Measurements from ENCODE around the gene ENOX1. TPM values are rescaled to one million over a fixed set of nuclear protein-coding genes. Genes with fewer than 3 reads are reported as not detected.

The ENOX1 gene
- total and polyA plus RNA-seq, 7 donors: 0.34 to 7.1 (median 1.1) TPM

DNA sequence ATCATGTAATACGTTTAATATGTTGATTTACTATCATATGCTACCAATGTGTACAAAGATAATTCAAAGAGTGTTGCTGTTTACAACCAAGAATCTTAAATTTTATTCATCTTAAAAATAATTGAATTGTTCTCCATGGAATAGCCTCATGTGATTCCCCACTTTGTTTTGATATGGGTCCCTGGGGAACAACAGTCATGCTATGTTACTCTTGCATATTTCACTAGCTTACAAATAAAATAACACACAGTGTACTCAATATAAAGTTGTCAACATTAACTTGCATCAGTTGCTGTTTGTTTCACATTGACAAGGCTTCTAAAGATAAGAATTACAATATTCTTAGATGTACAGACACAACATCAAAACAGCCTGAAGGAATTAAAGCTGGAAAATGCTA lies 2.3 kb downstream of the ENOX1 start:
- H3K4me1 ChIP-seq: peaks cover 8% of the 10 kb centered on the region
- peak overlapping the region; percentile 78 for H3K4me3 ChIP-seq
- DNase-seq: no peak

DNA sequence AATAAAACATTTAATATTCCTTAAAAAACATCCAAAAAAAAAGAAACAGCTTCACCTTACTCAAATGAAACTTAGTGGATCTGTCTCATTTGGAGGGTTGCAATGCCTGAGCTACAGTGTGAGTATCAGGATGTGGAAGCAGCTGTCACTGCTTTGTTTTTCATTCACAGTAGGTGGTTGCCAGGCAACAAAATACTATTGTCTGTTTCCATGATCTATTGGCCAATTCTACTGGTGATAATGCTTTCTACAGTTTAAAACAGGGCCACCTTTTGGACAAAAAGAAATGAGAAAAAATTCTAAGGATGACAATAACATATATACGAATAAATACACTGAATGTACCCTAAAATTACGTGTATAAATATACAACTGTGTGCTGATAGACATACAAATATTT lies 3.0 kb downstream of the ENOX1 start:
- H3K27ac ChIP-seq: peak overlapping the region; percentile 1
- 69 to 75% (median 73%) methylated on average over 2 of the region's 2 CpGs for WGBS, 3 donors

More for the DNA sequence above, 2.3 kb downstream of the ENOX1 start:
- H3K9me3 ChIP-seq: no peaks in the 10 kb centered on the region
- H3K27me3 ChIP-seq (ENCODE audit: insufficient read depth in 3 of 3, low read length in 2 of 3): no peaks in the 10 kb centered on the region
- H3K36me3 ChIP-seq (ENCODE audit: insufficient read depth in 1 of 2, low read depth in 1 of 2): no peaks in the 10 kb centered on the region
- TF ChIP-seq CTCF (IDR thresholded peaks at IDR 0.05): no peak
- no peak overlapping the region for H3K27ac ChIP-seq
- WGBS, 3 donors: 84 to 90% (median 85%) methylated on average over 1 of the region's 1 CpG
- intact Hi-C loops (cut with DNase I): no loop called here
- no peak for ATAC-seq

DNA sequence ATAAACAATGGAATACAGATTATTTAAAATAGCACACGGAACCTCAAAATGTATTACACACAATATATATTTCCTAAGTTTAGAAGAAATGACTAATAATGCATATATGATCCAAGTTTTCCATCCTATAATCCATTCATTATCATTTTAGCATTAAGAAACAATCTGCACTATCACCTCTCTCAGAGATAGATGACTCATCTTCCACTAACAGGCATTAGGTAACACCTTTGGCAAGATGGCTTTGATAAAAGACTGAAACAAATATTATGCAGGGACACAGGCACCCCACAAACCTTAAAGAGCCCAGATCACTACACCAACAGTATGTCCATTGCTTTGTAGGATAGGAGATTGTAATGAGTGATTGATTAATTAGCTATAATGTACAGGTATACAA lies 4.1 kb downstream of the ENOX1 start:
- H3K4me1 ChIP-seq: peaks cover 8% of the 10 kb centered on the region
- no peak for TF ChIP-seq CTCF (IDR thresholded peaks at IDR 0.05)

More for the DNA sequence above, 3.0 kb downstream of the ENOX1 start:
- Histone ChIP-seq H3K36me3 (ENCODE audit: insufficient read depth in 1 of 2, low read depth in 1 of 2) (no peaks in the 10 kb centered on the region), H3K4me3 (no peak overlapping the region), H3K4me1 (peaks cover 8% of the 10 kb centered on the region), H3K27me3 (ENCODE audit: insufficient read depth in 3 of 3, low read length in 2 of 3) (no peaks in the 10 kb centered on the region), H3K9me3 (no peaks in the 10 kb centered on the region)
- ATAC-seq (no peak), DNase-seq (no peak)
- intact Hi-C loops (cut with DNase I): no loop called here
- TF ChIP-seq CTCF (IDR thresholded peaks at IDR 0.05): no peak

DNA sequence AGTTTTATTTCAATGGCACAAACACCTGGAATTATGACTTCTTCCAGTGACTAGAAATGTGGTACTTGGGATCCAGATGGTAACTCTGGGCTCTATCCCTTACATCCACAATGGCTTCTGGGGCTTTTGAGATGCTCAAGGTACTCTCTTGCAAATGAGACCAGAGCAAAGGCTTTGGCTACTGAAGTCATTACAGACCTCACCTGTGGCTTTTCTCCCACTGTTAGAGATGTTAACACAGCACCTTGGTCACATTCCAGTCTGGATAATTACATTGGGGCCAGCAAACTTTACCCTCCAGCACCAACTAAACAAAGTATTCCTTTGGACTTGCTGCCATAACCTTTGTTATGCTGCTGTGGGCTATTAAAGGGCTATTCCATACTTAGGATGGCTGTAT lies 6.1 kb downstream of the ENOX1 start:
- intact Hi-C loops (cut with DNase I): no loop called here
- H3K9me3 ChIP-seq: no peaks in the 10 kb centered on the region
- no peaks in the 10 kb centered on the region for H3K27me3 ChIP-seq (ENCODE audit: insufficient read depth in 3 of 3, low read length in 2 of 3)
- ATAC-seq (no peak), DNase-seq (no peak)
- peaks cover 5% of the 10 kb centered on the region for H3K4me1 ChIP-seq
- H3K27ac ChIP-seq: no peak overlapping the region
- TF ChIP-seq CTCF (IDR thresholded peaks at IDR 0.05): no peak
- no peaks in the 10 kb centered on the region for H3K36me3 ChIP-seq (ENCODE audit: insufficient read depth in 1 of 2, low read depth in 1 of 2)
- no peak overlapping the region for H3K4me3 ChIP-seq

More for the DNA sequence above, 4.1 kb downstream of the ENOX1 start:
- 96 to 98% (median 97%) methylated on average over 1 of the region's 1 CpG for WGBS, 3 donors
- no peak for ATAC-seq
- intact Hi-C loops (cut with DNase I): no loop called here
- no peaks in the 10 kb centered on the region for H3K27me3 ChIP-seq (ENCODE audit: insufficient read depth in 3 of 3, low read length in 2 of 3)
- H3K4me3 ChIP-seq: no peak overlapping the region
- no peaks in the 10 kb centered on the region for H3K9me3 ChIP-seq
- no peak overlapping the region for H3K27ac ChIP-seq
- H3K36me3 ChIP-seq (ENCODE audit: insufficient read depth in 1 of 2, low read depth in 1 of 2): no peaks in the 10 kb centered on the region
- DNase-seq: no peak

GRCh38 chr13:43776501-43777079 lies 10.2 kb downstream of the ENOX1 start:
- no peak for TF ChIP-seq CTCF (IDR thresholded peaks at IDR 0.05)
- Histone ChIP-seq H3K27me3 (ENCODE audit: insufficient read depth in 3 of 3, low read length in 2 of 3) (no peaks in the 10 kb centered on the region), H3K4me3 (no peak overlapping the region), H3K27ac (no peak overlapping the region), H3K36me3 (ENCODE audit: insufficient read depth in 1 of 2, low read depth in 1 of 2) (no peaks in the 10 kb centered on the region), H3K9me3 (no peaks in the 10 kb centered on the region), H3K4me1 (no peaks in the 10 kb centered on the region)
- WGBS, 3 donors: 63 to 77% (median 65%) methylated on average over 2 of the region's 2 CpGs
- DNase-seq (no peak), ATAC-seq (no peak)
- intact Hi-C loops (cut with DNase I): no loop called here
